Fibroblast of the aortic adventitia (primary cell): ENCODE measurements around the gene SELENON. TPM values are rescaled to one million over a fixed set of nuclear protein-coding genes. Genes with fewer than 3 reads are reported as not detected.

Experiments
- DNase-seq: peaks from one replicate; pipeline ENCODE4 v3.0.0-alpha.2; 2010; ENCODE audit warnings: low read depth
- H3K4me3 ChIP-seq: 2 replicates; pipeline ENCODE4 v1.5.1; 2011; ENCODE audit warnings: low read depth, mild to moderate bottlenecking, control low read depth, low read length, moderate library complexity
- total RNA-seq: library from RNA; depleted of rRNA; stranded (reverse); fragments of >200 nt; gene quantifications from 2 replicates; pipeline ENCODE4 v1.2.3, GENCODE V29; 2012; ENCODE audit warnings: low replicate concordance
- TF ChIP-seq, protein P1 (sequence below): IDR thresholded peaks from 2 replicates; pipeline ENCODE4 v1.5.1; 2011; ENCODE audit warnings: mild to moderate bottlenecking, low read length, control low read depth, inconsistent platforms; ENCODE audit not compliant: insufficient read depth

Gene SELENON
- total RNA-seq, 1 donor, result 35.0 TPM

- TF ChIP-seq, protein P1, sequence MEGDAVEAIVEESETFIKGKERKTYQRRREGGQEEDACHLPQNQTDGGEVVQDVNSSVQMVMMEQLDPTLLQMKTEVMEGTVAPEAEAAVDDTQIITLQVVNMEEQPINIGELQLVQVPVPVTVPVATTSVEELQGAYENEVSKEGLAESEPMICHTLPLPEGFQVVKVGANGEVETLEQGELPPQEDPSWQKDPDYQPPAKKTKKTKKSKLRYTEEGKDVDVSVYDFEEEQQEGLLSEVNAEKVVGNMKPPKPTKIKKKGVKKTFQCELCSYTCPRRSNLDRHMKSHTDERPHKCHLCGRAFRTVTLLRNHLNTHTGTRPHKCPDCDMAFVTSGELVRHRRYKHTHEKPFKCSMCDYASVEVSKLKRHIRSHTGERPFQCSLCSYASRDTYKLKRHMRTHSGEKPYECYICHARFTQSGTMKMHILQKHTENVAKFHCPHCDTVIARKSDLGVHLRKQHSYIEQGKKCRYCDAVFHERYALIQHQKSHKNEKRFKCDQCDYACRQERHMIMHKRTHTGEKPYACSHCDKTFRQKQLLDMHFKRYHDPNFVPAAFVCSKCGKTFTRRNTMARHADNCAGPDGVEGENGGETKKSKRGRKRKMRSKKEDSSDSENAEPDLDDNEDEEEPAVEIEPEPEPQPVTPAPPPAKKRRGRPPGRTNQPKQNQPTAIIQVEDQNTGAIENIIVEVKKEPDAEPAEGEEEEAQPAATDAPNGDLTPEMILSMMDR, result no peak
- no peak overlapping the region for H3K4me3 ChIP-seq
- no peak for DNase-seq
These were observed 54.6 kb downstream of the SELENON start for GRCh38 chr1:25854554-25854953.

DNA sequence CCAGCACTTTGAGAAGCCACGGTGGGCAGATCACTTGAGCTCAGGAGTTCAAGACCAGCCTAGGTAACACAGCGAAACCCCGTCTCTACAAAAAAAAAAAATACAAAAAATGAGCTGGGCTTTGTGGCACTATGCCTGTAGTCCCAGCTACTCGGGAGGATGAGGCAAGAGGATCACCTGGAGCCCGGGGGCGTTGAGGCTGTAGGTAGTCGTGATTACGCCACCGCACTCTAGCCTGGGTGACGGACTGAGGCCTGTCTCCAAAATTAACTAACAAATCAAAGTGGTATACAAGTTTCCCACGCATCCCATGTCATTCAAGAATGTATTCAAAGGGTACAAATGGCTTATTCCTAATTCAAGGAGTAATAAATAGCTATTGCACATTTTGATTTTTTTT lies 56.9 kb downstream of the SELENON start:
- no peak overlapping the region for H3K4me3 ChIP-seq
- TF ChIP-seq, protein P1, result no peak
- no peak for DNase-seq

- peak overlapping the region; percentile 77 for H3K4me3 ChIP-seq
- DNase-seq, result no peak
- TF ChIP-seq, protein P1, result no peak
These were observed 58.5 kb downstream of the SELENON start for GRCh38 chr1:25858494-25858893.

- TF ChIP-seq, protein P1, result no peak
- DNase-seq, result peak; percentile 83
- H3K4me3 ChIP-seq, result peak within 1 kb of the TSS; percentile 77
These were observed 59.2 kb downstream of the SELENON start, which contains the start of gene AUNIP for GRCh38 chr1:25858906-25859789. Gene AUNIP, minus strand, starts transcription at chr1:25859457. Its CDS starts 100 bp downstream, at chr1:25859357.

DNA sequence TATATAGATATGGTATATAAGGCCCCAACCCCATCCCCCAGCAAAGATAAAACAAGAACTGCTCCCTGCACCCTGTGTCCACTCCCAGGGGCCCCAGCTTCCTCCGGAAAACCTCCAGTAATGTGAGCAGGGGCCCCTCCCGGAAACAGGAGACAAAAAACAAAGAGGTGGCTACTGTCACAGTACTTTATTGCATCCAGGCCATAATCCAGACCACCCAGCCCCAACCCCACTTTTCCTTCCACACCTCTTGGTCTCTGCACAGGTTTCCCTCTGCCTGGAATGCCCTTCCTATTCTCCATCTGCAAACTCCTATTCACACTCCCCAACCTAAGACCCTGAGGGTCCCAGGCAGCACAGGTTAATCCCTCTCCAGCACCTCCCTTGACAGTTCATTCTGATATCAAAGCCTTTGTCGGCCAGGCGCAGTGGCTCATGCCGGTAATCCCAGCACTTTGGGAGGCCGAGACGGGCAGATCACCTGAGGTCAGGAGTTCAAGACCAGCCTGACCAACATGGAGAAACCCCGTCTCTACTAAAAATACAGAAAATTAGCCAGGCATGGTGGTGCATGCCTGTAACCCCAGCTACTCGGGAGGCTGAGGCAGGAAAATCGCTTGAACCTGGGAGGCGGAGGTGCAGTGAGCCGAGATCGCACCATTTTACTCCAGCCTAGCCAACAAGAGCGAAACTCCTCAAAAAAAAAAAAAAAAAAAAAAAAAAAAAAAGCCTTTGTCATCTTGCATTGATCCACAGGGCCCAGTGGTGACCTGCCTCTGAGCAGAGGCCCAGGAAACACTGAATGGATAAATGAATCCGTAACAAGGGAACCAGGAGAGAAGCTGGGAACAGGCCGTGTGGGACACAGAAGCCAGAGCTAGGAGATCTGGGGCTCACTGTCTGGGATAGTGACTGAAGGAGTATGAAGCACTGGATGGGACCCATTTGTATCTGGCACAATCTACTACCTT lies 61.6 kb downstream of the SELENON start:
- TF ChIP-seq, protein P1, result no peak
- H3K4me3 ChIP-seq, result no peak overlapping the region
- DNase-seq, result no peak

DNA sequence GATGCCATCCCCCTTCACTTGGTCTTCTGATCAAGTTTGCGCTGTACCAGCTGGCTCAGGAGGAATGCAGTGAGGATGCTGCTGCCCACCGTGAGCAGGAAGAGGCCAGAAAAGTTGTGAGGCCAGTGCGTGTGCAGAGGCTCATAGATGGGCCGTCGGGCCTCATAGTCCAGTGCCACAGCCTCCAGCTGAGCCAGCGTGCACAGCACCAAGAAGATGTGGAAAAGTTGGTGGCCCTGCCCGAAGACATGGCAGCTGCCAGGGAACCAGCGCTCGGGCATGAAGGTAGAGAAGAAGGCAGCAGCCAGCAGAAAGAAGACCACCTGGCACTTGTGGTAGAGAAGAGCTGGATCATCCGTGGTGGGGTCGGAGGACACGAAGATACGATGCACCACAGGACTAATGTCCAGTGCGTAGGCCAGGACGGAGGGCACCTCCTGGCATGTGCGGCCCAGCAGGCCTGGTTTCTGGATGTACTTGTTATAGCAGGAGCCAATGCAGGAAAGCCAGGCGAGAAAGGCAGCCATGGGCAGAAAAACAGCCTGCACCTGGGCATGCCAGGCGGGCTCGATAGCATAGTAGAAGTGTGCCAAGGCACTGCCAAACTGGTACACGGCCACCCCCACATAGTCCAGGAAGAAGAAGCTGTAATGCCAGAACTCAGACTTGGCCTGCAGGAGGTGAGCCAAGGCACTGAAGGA lies 62.9 kb downstream of the SELENON start:
- TF ChIP-seq, protein P1, result no peak
- no peak overlapping the region for H3K4me3 ChIP-seq
- no peak for DNase-seq
